ENCODE data around the gene PI4KA.

GRCh38 chr22:20752104-20752741 is 106.4 kb downstream of the PI4KA start:
- no peak for TF ChIP-seq CTCF (IDR thresholded peaks at IDR 0.05; ENCODE audit: low read depth, low read length, missing input control)
- no peak for TF ChIP-seq REST (IDR thresholded peaks at IDR 0.05)
- TF ChIP-seq JUND (IDR thresholded peaks at IDR 0.05): no peak
- no peak for TF ChIP-seq FOXA1 (IDR thresholded peaks at IDR 0.05)
- no peak for TF ChIP-seq SP1 (IDR thresholded peaks at IDR 0.05)
- TF ChIP-seq ZBTB33 (IDR thresholded peaks at IDR 0.05): no peak

Data from liver (tissue), 3 donors.